OCI-LY3 (cell line): Measurements from ENCODE around the gene ASCC2.
"Not testable (repeated sequence)": the region's sequence is repeated elsewhere in the genome, so short reads cannot be mapped to it uniquely, and the experiment has no call there.

Experiments used
- H2AFZ ChIP-seq: fragments of 200-600, 300-600 bp; shearing (Covaris generic); 2 replicates; pipeline ENCODE4 v1.6.0; 2014; ENCODE audit warnings: antibody characterized with exemption, low read depth, low read length
- H3K27ac ChIP-seq: fragments of 200-600, 300-600 bp; sonication (generic); 2 replicates; pipeline ENCODE4 v1.5.1; 2014; ENCODE audit warnings: mild to moderate bottlenecking, low read length, moderate library complexity, mixed read lengths
- H3K27me3 ChIP-seq: fragments of 200-600, 300-600 bp; sonication (generic); 2 replicates; pipeline ENCODE4 v1.6.1; 2014; ENCODE audit warnings: low read depth, low read length, mixed read lengths
- H3K36me3 ChIP-seq: fragments of 200-600, 300-600 bp; sonication (generic); replicated peaks from 2 replicates; pipeline ENCODE3; 2014; ENCODE audit warnings: low read depth, low read length, mixed read lengths
- H3K4me1 ChIP-seq: fragments of 300-600, 200-600 bp; sonication (generic); 2 replicates; pipeline ENCODE4 v1.6.1; 2014; ENCODE audit warnings: low read length, mixed read lengths
- H3K4me2 ChIP-seq: fragments of 200-600, 300-600 bp; sonication (generic); 2 replicates; pipeline ENCODE4 v1.6.1; 2014; ENCODE audit warnings: low read length, mixed read lengths
- H3K4me3 ChIP-seq: fragments of 300-600, 200-600 bp; sonication (generic); 2 replicates; pipeline ENCODE4 v1.5.1; 2014; ENCODE audit warnings: antibody characterized with exemption, mild to moderate bottlenecking, low read length, moderate library complexity
- H3K79me2 ChIP-seq: fragments of 300-600, 200-600 bp; shearing (Covaris generic); 2 replicates; pipeline ENCODE4 v1.6.1; 2014; ENCODE audit warnings: mild to moderate bottlenecking, low read length, mixed read lengths
- H3K9ac ChIP-seq: fragments of 300-600, 200-600 bp; shearing (Covaris generic); 2 replicates; pipeline ENCODE4 v1.6.0; 2014; ENCODE audit warnings: mild to moderate bottlenecking, low read length, moderate library complexity
- H3K9me3 ChIP-seq: fragments of 200-600, 300-600 bp; shearing (Covaris generic); 2 replicates; pipeline ENCODE4 v1.6.1; 2014; ENCODE audit warnings: low read length, mixed read lengths; ENCODE audit not compliant: insufficient read depth
- H4K20me1 ChIP-seq: fragments of 200-600, 300-600 bp; sonication (generic); 2 replicates; pipeline ENCODE4 v1.6.1; 2016; ENCODE audit warnings: low read length, mixed read lengths; ENCODE audit not compliant: insufficient read depth
- CTCF ChIP-seq: fragments of 200-600, 300-600 bp; sonication (generic); IDR thresholded peaks from 2 replicates; pipeline ENCODE4 v1.5.1; 2014; ENCODE audit warnings: antibody characterized with exemption, low read length, low read depth
- EZH2phosphoT487 ChIP-seq: fragments of 200-600 bp; shearing (Covaris generic); IDR thresholded peaks from 2 replicates; pipeline ENCODE4 v1.6.1; 2018; ENCODE audit warnings: antibody characterized with exemption, mixed run types, low read depth

The ASCC2 gene

GRCh38 chr22:29871684-29872083 is 33.6 kb upstream of the ASCC2 start:
- H3K4me2 ChIP-seq = no peak overlapping the region
- H3K79me2 ChIP-seq = no peaks in the 10 kb centered on the region
- H3K9me3 ChIP-seq = no peaks in the 10 kb centered on the region
- H3K27me3 ChIP-seq = peaks cover 33% of the 10 kb centered on the region
- H3K4me3 ChIP-seq = no peak overlapping the region
- no peak for TF ChIP-seq CTCF
- TF ChIP-seq EZH2phosphoT487 = no peak
- H3K27ac ChIP-seq = no peak overlapping the region
- H3K4me1 ChIP-seq = peaks cover 7% of the 10 kb centered on the region
- H2AFZ ChIP-seq = no peak overlapping the region
- H3K36me3 ChIP-seq = no peaks in the 10 kb centered on the region
- no peak overlapping the region for H3K9ac ChIP-seq
- no peaks in the 10 kb centered on the region for H4K20me1 ChIP-seq

GRCh38 chr22:29870574-29870973 is 32.5 kb upstream of the ASCC2 start:
- no peaks in the 10 kb centered on the region for H3K36me3 ChIP-seq
- H3K79me2 ChIP-seq = no peaks in the 10 kb centered on the region
- peaks cover 26% of the 10 kb centered on the region for H3K27me3 ChIP-seq
- no peak overlapping the region for H3K4me2 ChIP-seq
- TF ChIP-seq EZH2phosphoT487 (no peak), CTCF (no peak)
- H3K4me1 ChIP-seq = peaks cover 7% of the 10 kb centered on the region
- no peak overlapping the region for H3K4me3 ChIP-seq
- no peak overlapping the region for H2AFZ ChIP-seq
- no peaks in the 10 kb centered on the region for H3K9me3 ChIP-seq
- H3K27ac ChIP-seq = no peak overlapping the region
- no peaks in the 10 kb centered on the region for H4K20me1 ChIP-seq
- no peak overlapping the region for H3K9ac ChIP-seq

- TF ChIP-seq EZH2phosphoT487 (no peak), CTCF (no peak)
- H3K9ac ChIP-seq = no peak overlapping the region
- no peaks in the 10 kb centered on the region for H4K20me1 ChIP-seq
Measured at GRCh38 chr22:29867851-29868250, 29.8 kb upstream of the ASCC2 start.

GRCh38 chr22:29867260-29867659 is 29.2 kb upstream of the ASCC2 start:
- Histone ChIP-seq H3K9ac (no peak overlapping the region), H3K9me3 (no peaks in the 10 kb centered on the region), H3K36me3 (no peaks in the 10 kb centered on the region), H3K4me2 (no peak overlapping the region), H3K4me3 (no peak overlapping the region), H4K20me1 (no peaks in the 10 kb centered on the region), H3K79me2 (no peaks in the 10 kb centered on the region), H3K27ac (no peak overlapping the region), H3K4me1 (no peaks in the 10 kb centered on the region), H3K27me3 (peaks cover 13% of the 10 kb centered on the region; the same call in 1 of the 2 replicates), H2AFZ (peak overlapping the region; percentile 28; the same call in 1 of the 2 replicates)
- TF ChIP-seq EZH2phosphoT487 = no peak
- no peak for TF ChIP-seq CTCF

More at GRCh38 chr22:29867851-29868250, 29.8 kb upstream of the ASCC2 start:
- no peak overlapping the region for H3K27ac ChIP-seq
- no peak overlapping the region for H2AFZ ChIP-seq
- peaks cover 15% of the 10 kb centered on the region; the same call in 1 of the 2 replicates for H3K27me3 ChIP-seq
- H3K4me2 ChIP-seq = no peak overlapping the region
- H3K4me1 ChIP-seq = peaks cover 3% of the 10 kb centered on the region
- H3K79me2 ChIP-seq = no peaks in the 10 kb centered on the region
- no peaks in the 10 kb centered on the region for H3K36me3 ChIP-seq
- H3K9me3 ChIP-seq = no peaks in the 10 kb centered on the region
- H3K4me3 ChIP-seq = no peak overlapping the region

GRCh38 chr22:29865572-29865971 is 27.5 kb upstream of the ASCC2 start:
- H3K4me1 ChIP-seq, H3K79me2 ChIP-seq, H3K27me3 ChIP-seq, H3K27ac ChIP-seq, H3K4me3 ChIP-seq, H4K20me1 ChIP-seq, H3K9ac ChIP-seq, H2AFZ ChIP-seq, H3K36me3 ChIP-seq, H3K9me3 ChIP-seq, H3K4me2 ChIP-seq: not testable (repeated sequence)
